Anterior cingulate cortex (tissue), 58 donors: ENCODE data around the gene SAP30BP.
"Not testable (repeated sequence)": the region's sequence is repeated elsewhere in the genome, so short reads cannot be mapped to it uniquely, and the experiment has no call there.

Experiments
- DNase-seq, 58 donors: peaks; one replicate each; lab custom pipeline; 2025; lab: John Stamatoyannopoulos, UW

The SAP30BP gene

GRCh38 chr17:75633486-75634375 is 33.4 kb upstream of the SAP30BP start:
- peak in 54 of 58 donors; percentile 25 to 86 (median 67) for DNase-seq

GRCh38 chr17:75634376-75634740 is 32.8 kb upstream of the SAP30BP start:
- peak in 1 of 58 donors; percentile 34 for DNase-seq

- peak in 9 of 58 donors; percentile 12 to 52 (median 40) for DNase-seq
Observed at GRCh38 chr17:75634754-75635609, 32.2 kb upstream of the SAP30BP start.

GRCh38 chr17:75635610-75636202 is 31.4 kb upstream of the SAP30BP start:
- peak in 22 of 58 donors; percentile 17 to 70 (median 51) for DNase-seq

GRCh38 chr17:75636381-75637142 is 30.6 kb upstream of the SAP30BP start:
- DNase-seq: no peak

GRCh38 chr17:75637143-75637538 is 30.0 kb upstream of the SAP30BP start:
- DNase-seq: peak in 28 of 58 donors; percentile 11 to 74 (median 36)

- DNase-seq: no peak
Observed at GRCh38 chr17:75637551-75637950, 29.6 kb upstream of the SAP30BP start.

GRCh38 chr17:75638039-75638438 is 29.1 kb upstream of the SAP30BP start:
- not testable (repeated sequence) for DNase-seq

- DNase-seq: no peak
Observed at GRCh38 chr17:75638893-75639292, 28.2 kb upstream of the SAP30BP start.

GRCh38 chr17:75639327-75639726 is 27.8 kb upstream of the SAP30BP start:
- DNase-seq: no peak

- no peak for DNase-seq
Observed at GRCh38 chr17:75639771-75640555, 27.2 kb upstream of the SAP30BP start.

GRCh38 chr17:75640556-75641119 is 26.5 kb upstream of the SAP30BP start:
- no peak for DNase-seq

GRCh38 chr17:75641343-75641742 is 25.8 kb upstream of the SAP30BP start:
- peak in 22 of 58 donors; percentile 11 to 64 (median 34) for DNase-seq

- DNase-seq: no peak
Observed at GRCh38 chr17:75642182-75642783, 24.9 kb upstream of the SAP30BP start.

- DNase-seq: peak in 9 of 58 donors; percentile 25 to 61 (median 39)
Observed at GRCh38 chr17:75642784-75643642, 24.1 kb upstream of the SAP30BP start.

- DNase-seq: no peak
Observed at GRCh38 chr17:75643643-75644017, 23.5 kb upstream of the SAP30BP start.

- DNase-seq: no peak
Observed at GRCh38 chr17:75645501-75645888, 21.6 kb upstream of the SAP30BP start.
